Prostate gland (tissue), 2 donors: Measurements from ENCODE around the gene HBG1.

ENCODE experiments used
- POLR2A ChIP-seq: fragments of 450-650 bp; IDR thresholded peaks from one replicate; pipeline ENCODE4 v1.6.1; 2016; ENCODE audit warnings: antibody characterized with exemption, mild to moderate bottlenecking
- POLR2AphosphoS5 ChIP-seq: sonication (generic); formaldehyde crosslinking; IDR thresholded peaks from one replicate; pipeline ENCODE4 v1.6.1; 2017; ENCODE audit warnings: antibody characterized with exemption
- TF ChIP-seq, protein P1 (sequence below), 4 experiments: fragments of 200-600 bp in 2 of 4; fragments of 450-650 bp in 2 of 4; sonication (generic) in 2 of 4; IDR thresholded peaks; 1 replicate in 3 of 4; 2 replicates in 1 of 4; pipeline ENCODE4 v1.5.1; 2016 to 2019; ENCODE audit warnings: antibody characterized with exemption in 4 of 4, mild to moderate bottlenecking in 2 of 4, moderate library complexity in 2 of 4

DNA sequence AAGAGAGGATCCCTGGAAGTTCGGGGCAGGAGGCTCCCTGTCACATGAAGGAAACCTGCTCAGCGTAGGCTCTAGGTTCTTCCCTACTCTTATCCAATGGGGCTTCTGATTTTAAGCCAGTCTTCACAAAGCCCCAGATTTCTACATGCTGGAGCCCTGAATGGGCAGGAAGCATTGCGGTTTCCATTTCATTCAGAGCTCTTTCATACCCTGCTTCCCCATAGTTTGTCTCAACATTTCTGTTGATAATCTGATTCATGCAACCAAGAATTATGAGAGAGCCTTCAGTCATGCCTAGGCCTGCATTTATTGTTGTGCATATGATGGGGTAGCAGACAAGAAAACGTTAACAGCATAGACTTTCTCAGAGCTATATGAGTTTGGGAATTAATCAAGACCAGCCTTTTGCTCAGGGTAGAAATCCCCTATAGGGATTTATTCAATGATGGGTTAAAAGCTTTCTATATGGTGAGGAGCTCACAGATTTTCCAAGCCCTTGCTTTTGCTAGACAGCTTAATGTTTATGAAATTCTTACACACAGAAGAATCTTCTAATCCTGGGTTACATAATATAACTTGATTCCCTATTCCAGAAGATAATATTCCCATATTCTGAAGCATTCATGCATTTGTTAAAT, 36.2 kb upstream of the HBG1 start:
- TF ChIP-seq POLR2A (no peak), POLR2AphosphoS5 (no peak)
- TF ChIP-seq, protein P1, sequence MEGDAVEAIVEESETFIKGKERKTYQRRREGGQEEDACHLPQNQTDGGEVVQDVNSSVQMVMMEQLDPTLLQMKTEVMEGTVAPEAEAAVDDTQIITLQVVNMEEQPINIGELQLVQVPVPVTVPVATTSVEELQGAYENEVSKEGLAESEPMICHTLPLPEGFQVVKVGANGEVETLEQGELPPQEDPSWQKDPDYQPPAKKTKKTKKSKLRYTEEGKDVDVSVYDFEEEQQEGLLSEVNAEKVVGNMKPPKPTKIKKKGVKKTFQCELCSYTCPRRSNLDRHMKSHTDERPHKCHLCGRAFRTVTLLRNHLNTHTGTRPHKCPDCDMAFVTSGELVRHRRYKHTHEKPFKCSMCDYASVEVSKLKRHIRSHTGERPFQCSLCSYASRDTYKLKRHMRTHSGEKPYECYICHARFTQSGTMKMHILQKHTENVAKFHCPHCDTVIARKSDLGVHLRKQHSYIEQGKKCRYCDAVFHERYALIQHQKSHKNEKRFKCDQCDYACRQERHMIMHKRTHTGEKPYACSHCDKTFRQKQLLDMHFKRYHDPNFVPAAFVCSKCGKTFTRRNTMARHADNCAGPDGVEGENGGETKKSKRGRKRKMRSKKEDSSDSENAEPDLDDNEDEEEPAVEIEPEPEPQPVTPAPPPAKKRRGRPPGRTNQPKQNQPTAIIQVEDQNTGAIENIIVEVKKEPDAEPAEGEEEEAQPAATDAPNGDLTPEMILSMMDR (IDR thresholded peaks at IDR 0.05): no peak
